IMR-90 (cell line): ENCODE results near the gene SEMA4D. TPM values are rescaled to one million over a fixed set of nuclear protein-coding genes. Genes with fewer than 3 reads are reported as not detected.

Experiments
- ATAC-seq: fragments of 200-7000 bp; cut with Tn5 transposase; 2 replicates; pipeline ENCODE4 v1.9.1; 2020; ENCODE audit warnings: low read depth, mild to moderate bottlenecking, moderate library complexity
- BruUV-seq: library from RNA; stranded (reverse); fragments of 400-500 nt; replicated peaks from 2 replicates; lab custom pipeline; 2021; lab: Mats Ljungman, UMichigan
- CTCF ChIA-PET: fragments of 300-600 bp; formaldehyde crosslinking; extraction: SDS; loops from one replicate; lab custom pipeline; 2021; ENCODE audit warnings: antibody characterized with exemption; lab: Yijun Ruan, JAX
- POLR2A ChIA-PET: fragments of 300-600 bp; sonication (Branson Sonifier 250); formaldehyde crosslinking; loops from one replicate; lab custom pipeline; 2022; ENCODE audit warnings: antibody characterized with exemption; ENCODE audit not compliant: unreplicated experiment; lab: Charles Lee
- DNase-seq: peaks from one replicate; pipeline ENCODE4 v3.0.0; 2013
- H2AFZ ChIP-seq: replicated peaks from 2 replicates; pipeline ENCODE3; 2013; ENCODE audit warnings: low read length, mild to moderate bottlenecking; ENCODE audit not compliant: poor library complexity
- H2AK5ac ChIP-seq: 2 replicates; pipeline ENCODE4 v1.6.1; 2013; ENCODE audit warnings: low read depth, low read length, inconsistent platforms
- H2AK9ac ChIP-seq: replicated peaks from 2 replicates; pipeline ENCODE3; 2013; ENCODE audit warnings: mild to moderate bottlenecking, low read depth, low read length, moderate library complexity; ENCODE audit not compliant: poor library complexity
- H2BK120ac ChIP-seq: 2 replicates; pipeline ENCODE4 v1.6.1; 2013; ENCODE audit warnings: low read depth, low read length, inconsistent platforms
- H2BK15ac ChIP-seq: 3 replicates; pipeline ENCODE4 v1.6.1; 2013; ENCODE audit warnings: low read depth, low read length, inconsistent platforms
- H2BK20ac ChIP-seq: 2 replicates; pipeline ENCODE4 v1.6.1; 2013; ENCODE audit warnings: low read depth, mild to moderate bottlenecking, inconsistent platforms, low read length, moderate library complexity
- H2BK5ac ChIP-seq: 2 replicates; pipeline ENCODE4 v1.6.1; 2013; ENCODE audit warnings: mild to moderate bottlenecking, low read depth, low read length, inconsistent platforms; ENCODE audit not compliant: poor library complexity, severe bottlenecking
- H3K14ac ChIP-seq: replicated peaks from 2 replicates; pipeline ENCODE4 v1.6.1; 2013; ENCODE audit warnings: low read depth, low read length, inconsistent platforms
- H3K18ac ChIP-seq: 2 replicates; pipeline ENCODE4 v1.6.1; 2013; ENCODE audit warnings: low read depth, low read length, control low read depth
- H3K23ac ChIP-seq: 2 replicates; pipeline ENCODE4 v1.6.1; 2013; ENCODE audit warnings: low read depth, low read length, inconsistent platforms
- H3K27ac ChIP-seq: 2 replicates; pipeline ENCODE4 v1.5.1; 2013; ENCODE audit warnings: mild to moderate bottlenecking, control low read depth, low read length; ENCODE audit not compliant: insufficient read depth
- H3K27me3 ChIP-seq: 2 replicates; pipeline ENCODE4 v1.6.1; 2013; ENCODE audit warnings: low read length; ENCODE audit not compliant: control insufficient read depth, insufficient read depth
- H3K36me3 ChIP-seq: 2 replicates; pipeline ENCODE4 v1.6.1; 2013; ENCODE audit warnings: low read length, mixed read lengths; ENCODE audit not compliant: control insufficient read depth, insufficient read depth
- H3K4ac ChIP-seq: 2 replicates; pipeline ENCODE4 v1.6.1; 2013; ENCODE audit warnings: low read depth, low read length, inconsistent platforms
- H3K4me1 ChIP-seq: 2 replicates; pipeline ENCODE4 v1.6.1; 2013; ENCODE audit warnings: low read length, mixed read lengths; ENCODE audit not compliant: control insufficient read depth, insufficient read depth
- H3K4me2 ChIP-seq: 2 replicates; pipeline ENCODE4 v1.6.1; 2013; ENCODE audit warnings: low read depth, mild to moderate bottlenecking, control low read depth, low read length, moderate library complexity
- H3K4me3 ChIP-seq: 2 replicates; pipeline ENCODE4 v1.5.1; 2013; ENCODE audit warnings: low read depth, mild to moderate bottlenecking, control low read depth, low read length, moderate library complexity; ENCODE audit not compliant: insufficient read depth
- H3K56ac ChIP-seq: 2 replicates; pipeline ENCODE4 v1.6.1; 2013; ENCODE audit warnings: low read length, inconsistent platforms; ENCODE audit not compliant: insufficient read depth; ENCODE audit errors: extremely low read depth
- H3K79me1 ChIP-seq, 2 experiments: 2 replicates each; pipeline ENCODE4 v1.6.1; 2013; ENCODE audit warnings: low read length in 2 of 2, inconsistent platforms in 1 of 2, low read depth in 1 of 2
- H3K9ac ChIP-seq: 2 replicates; pipeline ENCODE4 v1.6.1; 2013; ENCODE audit warnings: low read depth, low read length, control low read depth
- H3K9me1 ChIP-seq: 2 replicates; pipeline ENCODE4 v1.6.1; 2013; ENCODE audit warnings: low read length, inconsistent platforms; ENCODE audit not compliant: insufficient read depth
- H3K9me3 ChIP-seq: 2 replicates; pipeline ENCODE4 v1.6.1; 2013; ENCODE audit warnings: low read length; ENCODE audit not compliant: control insufficient read depth, insufficient read depth
- H4K20me1 ChIP-seq: 2 replicates; pipeline ENCODE4 v1.6.1; 2013; ENCODE audit warnings: low read length, inconsistent platforms; ENCODE audit not compliant: insufficient read depth
- H4K5ac ChIP-seq: 2 replicates; pipeline ENCODE4 v1.6.1; 2013; ENCODE audit warnings: mild to moderate bottlenecking, low read depth, low read length, control low read depth
- H4K8ac ChIP-seq, 2 experiments: 2 replicates each; pipeline ENCODE4 v1.6.1; 2013; ENCODE audit warnings: low read depth in 2 of 2, low read length in 2 of 2, control low read depth in 1 of 2, inconsistent platforms in 1 of 2
- H4K91ac ChIP-seq: 2 replicates; pipeline ENCODE4 v1.6.1; 2013; ENCODE audit warnings: low read depth, low read length, inconsistent platforms; ENCODE audit not compliant: insufficient read depth
- BHLHE40 ChIP-seq: fragments of 150-350 bp; IDR thresholded peaks from 2 replicates; pipeline ENCODE4 v1.6.1; 2016; ENCODE audit warnings: mild to moderate bottlenecking, low read depth, low read length
- CEBPB ChIP-seq: IDR thresholded peaks from 2 replicates; pipeline ENCODE4 v1.6.1; 2012; ENCODE audit warnings: low read depth, low read length, improper control_type of control experiment
- CTCF ChIP-seq: conservative IDR thresholded peaks from 2 replicates; pipeline ENCODE4 v1.5.1; 2012; ENCODE audit warnings: mild to moderate bottlenecking, low read depth, low read length, improper control_type of control experiment
- ELK1 ChIP-seq: fragments of 150-350 bp; IDR thresholded peaks from 2 replicates; pipeline ENCODE4 v1.6.1; 2016; ENCODE audit warnings: low read depth, mild to moderate bottlenecking, low read length, moderate library complexity, borderline replicate concordance
- FOS ChIP-seq: fragments of 150-350 bp; IDR thresholded peaks from 2 replicates; pipeline ENCODE4 v1.6.1; 2016; ENCODE audit warnings: low read depth, low read length
- MAFK ChIP-seq: IDR thresholded peaks from 2 replicates; pipeline ENCODE4 v1.6.1; 2012; ENCODE audit warnings: low read depth, low read length, improper control_type of control experiment
- MAZ ChIP-seq: IDR thresholded peaks from 2 replicates; pipeline ENCODE4 v1.6.1; 2012; ENCODE audit warnings: low read depth, mild to moderate bottlenecking, low read length, improper control_type of control experiment, moderate library complexity, borderline replicate concordance
- NFE2L2 ChIP-seq: fragments of 150-350 bp; IDR thresholded peaks from 2 replicates; pipeline ENCODE4 v1.6.1; 2016; ENCODE audit warnings: low read depth, mild to moderate bottlenecking, low read length
- POLR2A ChIP-seq: IDR thresholded peaks from 2 replicates; pipeline ENCODE4 v1.6.1; 2012; ENCODE audit warnings: mild to moderate bottlenecking, low read depth, low read length
- RAD21 ChIP-seq: IDR thresholded peaks from 2 replicates; pipeline ENCODE4 v1.6.1; 2012; ENCODE audit warnings: low read length, improper control_type of control experiment
- RCOR1 ChIP-seq: IDR thresholded peaks from 2 replicates; pipeline ENCODE4 v1.6.1; 2012; ENCODE audit warnings: mild to moderate bottlenecking, low read length, improper control_type of control experiment; ENCODE audit not compliant: insufficient replicate concordance
- RFX5 ChIP-seq: IDR thresholded peaks from 2 replicates; pipeline ENCODE4 v1.8.0; 2012; ENCODE audit warnings: low read depth, mild to moderate bottlenecking, low read length, moderate library complexity
- SMC3 ChIP-seq: fragments of 150-350 bp; IDR thresholded peaks from 2 replicates; pipeline ENCODE4 v1.6.1; 2016; ENCODE audit warnings: low read depth, mild to moderate bottlenecking, antibody characterized with exemption, low read length, moderate library complexity
- USF2 ChIP-seq: fragments of 150-350 bp; IDR thresholded peaks from 2 replicates; pipeline ENCODE4 v1.6.1; 2017; ENCODE audit warnings: mild to moderate bottlenecking, antibody characterized with exemption, low read length, low read depth
- WGBS, 2 experiments: methylation state at CpG; one replicate each; pipeline versions ENCODE4 v1.1.5 to v1.1.7; 2013; ENCODE audit warnings: missing lambda C conversion rate in 2 of 2; ENCODE audit not compliant: insufficient read length in 1 of 2; ENCODE audit errors: extremely low coverage in 2 of 2; 5-methylcytosine and 5-hydroxymethylcytosine counted together
- dilution Hi-C: fragments of 300-500 bp; cut with HindIII; formaldehyde crosslinking; loops from one replicate; pipeline ENCODE4 v1.14.3; 2018; ENCODE audit warnings: low sequenced_read_pairs; ENCODE audit not compliant: unreplicated experiment
- in situ Hi-C: fragments of 300-500 bp; cut with MboI; formaldehyde crosslinking; loops from 3 replicates; pipeline ENCODE4 v1.14.3; 2019; ENCODE audit warnings: low sequenced_read_pairs, inconsistent platforms, mixed read lengths
- intact Hi-C: fragments of 100-400 bp; cut with micrococcal nuclease; formaldehyde crosslinking; loops from 2 replicates; pipeline ENCODE4 v1.10.0; 2022
- polyA plus RNA-seq, 3 experiments: library from polyadenylated mRNA; depleted of rRNA; stranded (reverse); fragments of >200 nt; gene quantifications; 2 replicates each; pipeline ENCODE4 v1.2.3, GENCODE V29; 2012; ENCODE audit warnings: low replicate concordance in 1 of 3
- total RNA-seq: library from RNA; depleted of rRNA; stranded (reverse); fragments of >200 nt; gene quantifications from 2 replicates; pipeline ENCODE4 v1.2.3, GENCODE V29; 2012

The SEMA4D gene
- total and polyA plus RNA-seq, 2 of the 4 experiments (the other 2 are of a cell fraction), result 0.90 to 1.5 TPM

- ChIA-PET POLR2A (no interaction called here), CTCF (no interaction called here)
- Histone ChIP-seq H3K9me3 (no peaks in the 10 kb centered on the region), H3K4me1 (peaks cover 9% of the 10 kb centered on the region; the same call in 1 of the 2 replicates), H2AK5ac (peak overlapping the region; percentile 1; the same call in 1 of the 2 replicates), H2BK20ac (no peak overlapping the region), H3K56ac (no peak overlapping the region), H2AK9ac (no peak overlapping the region), H4K5ac (no peak overlapping the region), H3K9ac (no peak overlapping the region), H3K4ac (no peak overlapping the region), H3K27me3 (no peaks in the 10 kb centered on the region), H4K8ac (no peak overlapping the region), H3K14ac (no peak overlapping the region), H3K23ac (no peak overlapping the region), H2BK120ac (no peak overlapping the region), H3K18ac (no peak overlapping the region), H2BK15ac (no peak overlapping the region), H3K36me3 (peaks cover 35% of the 10 kb centered on the region), H3K27ac (no peak overlapping the region), H4K91ac (no peak overlapping the region), H3K9me1 (no peaks in the 10 kb centered on the region), H3K4me3 (no peak overlapping the region), H3K4me2 (no peak overlapping the region), H4K20me1 (no peaks in the 10 kb centered on the region), H3K79me1 (no peaks in the 10 kb centered on the region), H2BK5ac (no peak overlapping the region), H2AFZ (no peak overlapping the region)
- DNase-seq (no peak), ATAC-seq (no peak)
- in situ Hi-C loops, result no loop called here
- intact Hi-C loops, result no loop called here
- WGBS, 2 experiments, result 90% methylated on average over 15 of the region's 19 CpGs; no CpG with 5 or more reads in 1 of the 2 experiments
- TF ChIP-seq MAZ (no peak), BHLHE40 (no peak), ELK1 (no peak), CEBPB (no peak), RCOR1 (no peak), SMC3 (no peak), POLR2A (no peak), RFX5 (no peak), MAFK (no peak), CTCF (no peak), FOS (no peak), USF2 (no peak), RAD21 (no peak), NFE2L2 (no peak)
- BruUV-seq, result no TSS peak
- dilution Hi-C loops, result no loop called here
Measured at GRCh38 chr9:89383721-89384300, 114.1 kb downstream of the SEMA4D start.
